ENCODE results near the gene SAMHD1.
"Not testable (repeated sequence)": the region's sequence is repeated elsewhere in the genome, so short reads cannot be mapped to it uniquely, and the experiment has no call there.

The SAMHD1 gene

GRCh38 chr20:36975099-36975818, 23.8 kb upstream of the SAMHD1 start:
- Histone ChIP-seq H3K4me1 (peaks cover 38% of the 10 kb centered on the region), H3K4me3 (peak overlapping the region; percentile 2; the same call in 1 of the 2 replicates), H3K9ac (no peak overlapping the region), H3K27me3 (no peaks in the 10 kb centered on the region), H4K20me1 (no peaks in the 10 kb centered on the region), H3K27ac (peak overlapping the region; percentile 72), H3K9me3 (peaks cover 47% of the 10 kb centered on the region), H3K4me2 (peak overlapping the region; percentile 77), H3K36me3 (peaks cover 11% of the 10 kb centered on the region; the same call in 1 of the 2 replicates)
- no peak for TF ChIP-seq Cebpa-rat (IDR thresholded peaks at IDR 0.05)

GRCh38 chr20:36974660-36975059, 23.2 kb upstream of the SAMHD1 start:
- Histone ChIP-seq H3K4me3 (peak overlapping the region; percentile 2; the same call in 1 of the 2 replicates), H3K27ac (peak overlapping the region; percentile 72), H3K36me3 (peaks cover 13% of the 10 kb centered on the region; the same call in 1 of the 2 replicates), H3K27me3 (no peaks in the 10 kb centered on the region), H3K4me2 (peak overlapping the region; percentile 77), H3K9me3 (peaks cover 52% of the 10 kb centered on the region), H4K20me1 (no peaks in the 10 kb centered on the region), H3K4me1 (peaks cover 42% of the 10 kb centered on the region), H3K9ac (no peak overlapping the region)
- no peak for TF ChIP-seq Cebpa-rat (IDR thresholded peaks at IDR 0.05)

GRCh38 chr20:36971103-36971502, 19.6 kb upstream of the SAMHD1 start:
- Histone ChIP-seq H4K20me1 (no peaks in the 10 kb centered on the region), H3K27me3 (no peaks in the 10 kb centered on the region), H3K4me1 (peaks cover 57% of the 10 kb centered on the region), H3K4me2 (no peak overlapping the region), H3K36me3 (peaks cover 13% of the 10 kb centered on the region; the same call in 1 of the 2 replicates), H3K9me3 (peaks cover 34% of the 10 kb centered on the region), H3K27ac (peak overlapping the region; percentile 23; the same call in 1 of the 2 replicates), H3K4me3 (0 out of 2 replicates have a peak overlapping the region, but pooled peaks have one; percentile 20), H3K9ac (no peak overlapping the region)
- no peak for TF ChIP-seq Cebpa-rat (IDR thresholded peaks at IDR 0.05)

- H4K20me1 ChIP-seq, result no peaks in the 10 kb centered on the region
Measured at GRCh38 chr20:36969478-36970186, 18.1 kb upstream of the SAMHD1 start.

GRCh38 chr20:36969051-36969450, 17.5 kb upstream of the SAMHD1 start:
- TF ChIP-seq Cebpa-rat (IDR thresholded peaks at IDR 0.05), result no peak
- peak overlapping the region; percentile 50 for H3K4me2 ChIP-seq
- H3K36me3 ChIP-seq, result peaks cover 13% of the 10 kb centered on the region; the same call in 1 of the 2 replicates
- no peaks in the 10 kb centered on the region for H4K20me1 ChIP-seq
- no peak overlapping the region for H3K4me3 ChIP-seq
- no peaks in the 10 kb centered on the region for H3K27me3 ChIP-seq
- H3K27ac ChIP-seq, result peak overlapping the region; percentile 56
- no peak overlapping the region for H3K9ac ChIP-seq
- peaks cover 34% of the 10 kb centered on the region for H3K9me3 ChIP-seq
- H3K4me1 ChIP-seq, result peaks cover 41% of the 10 kb centered on the region

More at GRCh38 chr20:36969478-36970186, 18.1 kb upstream of the SAMHD1 start:
- 0 out of 2 replicates have a peak overlapping the region, but pooled peaks have one; percentile 20 for H3K4me3 ChIP-seq
- TF ChIP-seq Cebpa-rat (IDR thresholded peaks at IDR 0.05), result no peak
- H3K4me2 ChIP-seq, result peak overlapping the region; percentile 50
- peaks cover 34% of the 10 kb centered on the region for H3K9me3 ChIP-seq
- peaks cover 13% of the 10 kb centered on the region; the same call in 1 of the 2 replicates for H3K36me3 ChIP-seq
- H3K4me1 ChIP-seq, result peaks cover 47% of the 10 kb centered on the region
- H3K27me3 ChIP-seq, result no peaks in the 10 kb centered on the region
- H3K27ac ChIP-seq, result peak overlapping the region; percentile 56
- no peak overlapping the region for H3K9ac ChIP-seq

GRCh38 chr20:36967636-36968035, 16.1 kb upstream of the SAMHD1 start:
- Histone ChIP-seq H4K20me1 (no peaks in the 10 kb centered on the region), H3K4me3 (no peak overlapping the region), H3K4me2 (no peak overlapping the region), H3K4me1 (peaks cover 28% of the 10 kb centered on the region), H3K27ac (no peak overlapping the region), H3K9me3 (peaks cover 43% of the 10 kb centered on the region), H3K27me3 (no peaks in the 10 kb centered on the region), H3K36me3 (peaks cover 22% of the 10 kb centered on the region), H3K9ac (no peak overlapping the region)
- no peak for TF ChIP-seq Cebpa-rat (IDR thresholded peaks at IDR 0.05)

GRCh38 chr20:36966965-36967364, 15.5 kb upstream of the SAMHD1 start:
- not testable (repeated sequence) for H3K27me3 ChIP-seq, H4K20me1 ChIP-seq, H3K4me2 ChIP-seq, H3K27ac ChIP-seq, H3K4me3 ChIP-seq, H3K9ac ChIP-seq
- Histone ChIP-seq H3K4me1 (peaks cover 23% of the 10 kb centered on the region), H3K36me3 (peaks cover 29% of the 10 kb centered on the region), H3K9me3 (peaks cover 43% of the 10 kb centered on the region)

- not testable (repeated sequence) for H3K4me1 ChIP-seq, H3K27ac ChIP-seq, H3K4me2 ChIP-seq, H3K4me3 ChIP-seq, H4K20me1 ChIP-seq, H3K27me3 ChIP-seq, H3K9ac ChIP-seq
- Histone ChIP-seq H3K36me3 (peaks cover 17% of the 10 kb centered on the region), H3K9me3 (peaks cover 38% of the 10 kb centered on the region)
Measured at GRCh38 chr20:36962354-36962941, 10.9 kb upstream of the SAMHD1 start.

GRCh38 chr20:36959242-36959641, 7.7 kb upstream of the SAMHD1 start:
- H3K27ac ChIP-seq, result no peak overlapping the region
- H3K9me3 ChIP-seq, result peaks cover 38% of the 10 kb centered on the region
- no peak overlapping the region for H3K4me2 ChIP-seq
- no peak overlapping the region for H3K9ac ChIP-seq
- H3K4me1 ChIP-seq, result peaks cover 15% of the 10 kb centered on the region
- peaks cover 17% of the 10 kb centered on the region for H3K36me3 ChIP-seq
- H4K20me1 ChIP-seq, result no peaks in the 10 kb centered on the region
- H3K27me3 ChIP-seq, result no peaks in the 10 kb centered on the region
- H3K4me3 ChIP-seq, result no peak overlapping the region
- TF ChIP-seq Cebpa-rat (IDR thresholded peaks at IDR 0.05), result no peak

Data from BLaER1 (cell line).